Measurements from ENCODE around the gene STRADB.

STRADB gene

GRCh38 chr2:201515573-201516246 is 64.2 kb downstream of the STRADB start:
- no peak overlapping the region for H3K4me3 ChIP-seq (ENCODE audit: low read depth, low read length)
- CTCF ChIA-PET, result no interaction called here
- POLR2A ChIA-PET, result no interaction called here
- H3K36me3 ChIP-seq (ENCODE audit: control insufficient read depth in 2 of 2, insufficient read depth in 1 of 2, low read length in 2 of 2), result no peaks in the 10 kb centered on the region
- no peaks in the 10 kb centered on the region for H3K9me3 ChIP-seq (ENCODE audit: control insufficient read depth, insufficient read depth, low read depth, low read length)
- no peak overlapping the region for H3K27ac ChIP-seq (ENCODE audit: extremely low read depth, low read depth, low read length)
- no peak for TF ChIP-seq ZBTB10 (tag by site-specific recombination; IDR thresholded peaks at IDR 0.05)
- TF ChIP-seq OVOL3 (tag by site-specific recombination; IDR thresholded peaks at IDR 0.05), result no peak
- no peak for TF ChIP-seq ZNF707 (tag by site-specific recombination; IDR thresholded peaks at IDR 0.05)
- no peak for TF ChIP-seq ZNF664 (tag by site-specific recombination; IDR thresholded peaks at IDR 0.05)
- no peak for TF ChIP-seq ZNF843 (tag by site-specific recombination; IDR thresholded peaks at IDR 0.05)
- no peak for TF ChIP-seq ZNF155 (tag by site-specific recombination; IDR thresholded peaks at IDR 0.05)
- no peak for TF ChIP-seq ZNF837 (tag by site-specific recombination; IDR thresholded peaks at IDR 0.05)
- TF ChIP-seq KLF1 (tag by site-specific recombination; IDR thresholded peaks at IDR 0.05), result no peak
- TF ChIP-seq ZSCAN23 (tag by site-specific recombination; IDR thresholded peaks at IDR 0.05), result no peak
- TF ChIP-seq, protein P1, sequence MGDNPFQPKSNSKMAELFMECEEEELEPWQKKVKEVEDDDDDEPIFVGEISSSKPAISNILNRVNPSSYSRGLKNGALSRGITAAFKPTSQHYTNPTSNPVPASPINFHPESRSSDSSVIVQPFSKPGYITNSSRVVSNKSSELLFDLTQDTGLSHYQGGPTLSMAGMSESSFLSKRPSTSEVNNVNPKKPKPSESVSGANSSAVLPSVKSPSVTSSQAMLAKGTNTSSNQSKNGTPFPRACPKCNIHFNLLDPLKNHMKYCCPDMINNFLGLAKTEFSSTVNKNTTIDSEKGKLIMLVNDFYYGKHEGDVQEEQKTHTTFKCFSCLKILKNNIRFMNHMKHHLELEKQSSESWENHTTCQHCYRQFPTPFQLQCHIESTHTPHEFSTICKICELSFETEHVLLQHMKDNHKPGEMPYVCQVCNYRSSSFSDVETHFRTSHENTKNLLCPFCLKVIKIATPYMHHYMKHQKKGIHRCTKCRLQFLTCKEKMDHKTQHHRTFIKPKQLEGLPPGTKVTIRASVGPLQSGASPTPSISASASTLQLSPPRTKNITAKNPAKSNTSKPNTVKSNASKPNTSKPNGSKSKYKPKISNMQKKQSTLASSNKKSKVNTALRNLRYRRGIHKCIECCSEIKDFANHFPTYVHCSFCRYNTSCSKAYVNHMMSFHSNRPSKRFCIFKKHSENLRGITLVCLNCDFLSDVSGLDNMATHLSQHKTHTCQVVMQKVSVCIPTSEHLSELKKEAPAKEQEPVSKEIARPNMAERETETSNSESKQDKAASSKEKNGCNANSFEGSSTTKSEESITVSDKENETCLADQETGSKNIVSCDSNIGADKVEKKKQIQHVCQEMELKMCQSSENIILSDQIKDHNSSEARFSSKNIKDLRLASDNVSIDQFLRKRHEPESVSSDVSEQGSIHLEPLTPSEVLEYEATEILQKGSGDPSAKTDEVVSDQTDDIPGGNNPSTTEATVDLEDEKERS (tag by site-specific recombination; IDR thresholded peaks at IDR 0.05), result no peak
- no peak for TF ChIP-seq ZNF513 (tag by site-specific recombination; IDR thresholded peaks at IDR 0.05)
- TF ChIP-seq ZNF473 (tag by site-specific recombination; IDR thresholded peaks at IDR 0.05), result no peak
- TF ChIP-seq, protein P2, sequence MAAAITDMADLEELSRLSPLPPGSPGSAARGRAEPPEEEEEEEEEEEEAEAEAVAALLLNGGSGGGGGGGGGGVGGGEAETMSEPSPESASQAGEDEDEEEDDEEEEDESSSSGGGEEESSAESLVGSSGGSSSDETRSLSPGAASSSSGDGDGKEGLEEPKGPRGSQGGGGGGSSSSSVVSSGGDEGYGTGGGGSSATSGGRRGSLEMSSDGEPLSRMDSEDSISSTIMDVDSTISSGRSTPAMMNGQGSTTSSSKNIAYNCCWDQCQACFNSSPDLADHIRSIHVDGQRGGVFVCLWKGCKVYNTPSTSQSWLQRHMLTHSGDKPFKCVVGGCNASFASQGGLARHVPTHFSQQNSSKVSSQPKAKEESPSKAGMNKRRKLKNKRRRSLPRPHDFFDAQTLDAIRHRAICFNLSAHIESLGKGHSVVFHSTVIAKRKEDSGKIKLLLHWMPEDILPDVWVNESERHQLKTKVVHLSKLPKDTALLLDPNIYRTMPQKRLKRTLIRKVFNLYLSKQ (tag by site-specific recombination; IDR thresholded peaks at IDR 0.05; ENCODE audit: borderline replicate concordance), result no peak
- no peak for TF ChIP-seq ZNF645 (tag by site-specific recombination; IDR thresholded peaks at IDR 0.05)
- no peaks in the 10 kb centered on the region for H3K4me1 ChIP-seq (ENCODE audit: control insufficient read depth, insufficient read depth, low read length)

DNA sequence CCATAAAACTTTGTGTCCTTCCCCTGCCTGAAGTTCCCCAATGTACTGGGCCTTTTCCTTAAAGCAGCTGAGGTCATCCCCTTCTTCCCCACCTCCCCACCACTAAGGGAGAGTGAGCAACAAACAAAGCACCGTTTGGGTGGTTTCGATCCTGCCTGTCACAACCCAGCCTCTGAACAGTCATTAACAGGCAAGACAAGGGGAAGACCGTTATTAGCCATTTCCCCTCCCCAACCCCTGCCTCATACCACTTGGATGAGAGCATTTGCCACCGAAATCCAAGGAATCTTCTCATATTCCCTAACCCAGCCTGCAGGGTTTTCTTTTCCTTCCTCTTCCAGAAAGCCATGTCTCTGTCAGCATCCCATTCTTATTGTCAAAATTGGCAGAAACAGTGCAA is 65.6 kb downstream of the STRADB start:
- no peak overlapping the region for H3K27ac ChIP-seq (ENCODE audit: extremely low read depth, low read depth, low read length)
- TF ChIP-seq ZNF202 (tag by site-specific recombination; IDR thresholded peaks at IDR 0.05; ENCODE audit: borderline replicate concordance) (no peak), KLF16 (tag by site-specific recombination; IDR thresholded peaks at IDR 0.05) (no peak), ZNF23 (tag by site-specific recombination; IDR thresholded peaks at IDR 0.05; ENCODE audit: borderline replicate concordance) (no peak)
- TF ChIP-seq, protein P3, sequence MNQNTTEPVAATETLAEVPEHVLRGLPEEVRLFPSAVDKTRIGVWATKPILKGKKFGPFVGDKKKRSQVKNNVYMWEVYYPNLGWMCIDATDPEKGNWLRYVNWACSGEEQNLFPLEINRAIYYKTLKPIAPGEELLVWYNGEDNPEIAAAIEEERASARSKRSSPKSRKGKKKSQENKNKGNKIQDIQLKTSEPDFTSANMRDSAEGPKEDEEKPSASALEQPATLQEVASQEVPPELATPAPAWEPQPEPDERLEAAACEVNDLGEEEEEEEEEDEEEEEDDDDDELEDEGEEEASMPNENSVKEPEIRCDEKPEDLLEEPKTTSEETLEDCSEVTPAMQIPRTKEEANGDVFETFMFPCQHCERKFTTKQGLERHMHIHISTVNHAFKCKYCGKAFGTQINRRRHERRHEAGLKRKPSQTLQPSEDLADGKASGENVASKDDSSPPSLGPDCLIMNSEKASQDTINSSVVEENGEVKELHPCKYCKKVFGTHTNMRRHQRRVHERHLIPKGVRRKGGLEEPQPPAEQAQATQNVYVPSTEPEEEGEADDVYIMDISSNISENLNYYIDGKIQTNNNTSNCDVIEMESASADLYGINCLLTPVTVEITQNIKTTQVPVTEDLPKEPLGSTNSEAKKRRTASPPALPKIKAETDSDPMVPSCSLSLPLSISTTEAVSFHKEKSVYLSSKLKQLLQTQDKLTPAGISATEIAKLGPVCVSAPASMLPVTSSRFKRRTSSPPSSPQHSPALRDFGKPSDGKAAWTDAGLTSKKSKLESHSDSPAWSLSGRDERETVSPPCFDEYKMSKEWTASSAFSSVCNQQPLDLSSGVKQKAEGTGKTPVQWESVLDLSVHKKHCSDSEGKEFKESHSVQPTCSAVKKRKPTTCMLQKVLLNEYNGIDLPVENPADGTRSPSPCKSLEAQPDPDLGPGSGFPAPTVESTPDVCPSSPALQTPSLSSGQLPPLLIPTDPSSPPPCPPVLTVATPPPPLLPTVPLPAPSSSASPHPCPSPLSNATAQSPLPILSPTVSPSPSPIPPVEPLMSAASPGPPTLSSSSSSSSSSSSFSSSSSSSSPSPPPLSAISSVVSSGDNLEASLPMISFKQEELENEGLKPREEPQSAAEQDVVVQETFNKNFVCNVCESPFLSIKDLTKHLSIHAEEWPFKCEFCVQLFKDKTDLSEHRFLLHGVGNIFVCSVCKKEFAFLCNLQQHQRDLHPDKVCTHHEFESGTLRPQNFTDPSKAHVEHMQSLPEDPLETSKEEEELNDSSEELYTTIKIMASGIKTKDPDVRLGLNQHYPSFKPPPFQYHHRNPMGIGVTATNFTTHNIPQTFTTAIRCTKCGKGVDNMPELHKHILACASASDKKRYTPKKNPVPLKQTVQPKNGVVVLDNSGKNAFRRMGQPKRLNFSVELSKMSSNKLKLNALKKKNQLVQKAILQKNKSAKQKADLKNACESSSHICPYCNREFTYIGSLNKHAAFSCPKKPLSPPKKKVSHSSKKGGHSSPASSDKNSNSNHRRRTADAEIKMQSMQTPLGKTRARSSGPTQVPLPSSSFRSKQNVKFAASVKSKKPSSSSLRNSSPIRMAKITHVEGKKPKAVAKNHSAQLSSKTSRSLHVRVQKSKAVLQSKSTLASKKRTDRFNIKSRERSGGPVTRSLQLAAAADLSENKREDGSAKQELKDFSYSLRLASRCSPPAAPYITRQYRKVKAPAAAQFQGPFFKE (tag by site-specific recombination; IDR thresholded peaks at IDR 0.05; ENCODE audit: borderline replicate concordance), result no peak
- no peaks in the 10 kb centered on the region for H3K9me3 ChIP-seq (ENCODE audit: control insufficient read depth, insufficient read depth, low read depth, low read length)
- ChIA-PET POLR2A (no interaction called here), CTCF (no interaction called here)
- H3K36me3 ChIP-seq (ENCODE audit: control insufficient read depth in 2 of 2, insufficient read depth in 1 of 2, low read length in 2 of 2), result no peaks in the 10 kb centered on the region
- H3K4me3 ChIP-seq (ENCODE audit: low read depth, low read length), result no peak overlapping the region
- no peaks in the 10 kb centered on the region for H3K4me1 ChIP-seq (ENCODE audit: control insufficient read depth, insufficient read depth, low read length)
